ENCODE data around the gene GPA33.

Gene GPA33

GRCh38 chr1:167077128-167077867 is 12.9 kb downstream of the GPA33 start:
- no peak overlapping the region for H3K4me3 ChIP-seq (replicated peaks; ENCODE audit: insufficient read depth, low read length)
- no peak overlapping the region for H3K27ac ChIP-seq (replicated peaks)
- no peaks in the 10 kb centered on the region for H3K27me3 ChIP-seq (ENCODE audit: insufficient read depth, poor library complexity, severe bottlenecking)
- no peak for TF ChIP-seq GABPA (IDR thresholded peaks at IDR 0.05; ENCODE audit: low read depth)
- no peak for TF ChIP-seq POLR2AphosphoS5 (IDR thresholded peaks at IDR 0.05; ENCODE audit: low read depth)
- TF ChIP-seq REST (IDR thresholded peaks at IDR 0.05; ENCODE audit: insufficient replicate concordance, low read depth): no peak
- no peak for DNase-seq (ENCODE audit: low read depth in 1 of 2, low spot score in 1 of 2)

DNA sequence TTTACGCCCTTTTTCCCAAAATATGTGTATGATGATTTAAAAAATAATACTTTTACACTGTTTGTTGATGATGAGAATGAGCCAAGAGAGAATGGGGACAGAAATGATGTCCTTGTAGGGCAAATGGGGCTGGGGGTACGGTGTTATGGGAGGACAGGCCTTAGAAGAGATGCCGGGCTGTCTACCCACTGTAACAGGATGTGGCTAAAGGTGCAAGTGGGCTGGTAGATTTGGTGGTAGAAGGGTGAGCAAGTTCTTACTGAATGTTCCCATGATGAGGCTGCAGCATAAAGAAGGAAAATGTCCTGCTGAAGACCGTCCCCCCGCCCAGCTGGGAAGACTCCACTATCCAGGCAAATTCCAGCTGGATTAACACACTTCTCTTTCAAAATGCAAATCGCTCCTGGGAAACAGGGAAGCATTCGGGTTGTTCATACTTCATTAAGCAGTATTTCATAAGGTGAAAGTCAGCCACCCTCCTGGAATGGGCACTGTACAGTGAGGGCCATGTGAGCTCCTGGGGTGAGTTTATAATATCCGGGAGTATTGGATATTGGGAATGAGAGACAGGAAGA is 14.0 kb downstream of the GPA33 start:
- Histone ChIP-seq H3K4me3 (replicated peaks; ENCODE audit: insufficient read depth, low read length) (no peak overlapping the region), H3K27me3 (ENCODE audit: insufficient read depth, poor library complexity, severe bottlenecking) (no peaks in the 10 kb centered on the region), H3K27ac (replicated peaks) (no peak overlapping the region)
- TF ChIP-seq POLR2AphosphoS5 (IDR thresholded peaks at IDR 0.05; ENCODE audit: low read depth) (no peak), SPI1 (IDR thresholded peaks at IDR 0.05; ENCODE audit: borderline replicate concordance, low read depth) (no peak), GABPA (IDR thresholded peaks at IDR 0.05; ENCODE audit: low read depth) (no peak), REST (IDR thresholded peaks at IDR 0.05; ENCODE audit: insufficient replicate concordance, low read depth) (no peak)
- TF ChIP-seq, protein P1, sequence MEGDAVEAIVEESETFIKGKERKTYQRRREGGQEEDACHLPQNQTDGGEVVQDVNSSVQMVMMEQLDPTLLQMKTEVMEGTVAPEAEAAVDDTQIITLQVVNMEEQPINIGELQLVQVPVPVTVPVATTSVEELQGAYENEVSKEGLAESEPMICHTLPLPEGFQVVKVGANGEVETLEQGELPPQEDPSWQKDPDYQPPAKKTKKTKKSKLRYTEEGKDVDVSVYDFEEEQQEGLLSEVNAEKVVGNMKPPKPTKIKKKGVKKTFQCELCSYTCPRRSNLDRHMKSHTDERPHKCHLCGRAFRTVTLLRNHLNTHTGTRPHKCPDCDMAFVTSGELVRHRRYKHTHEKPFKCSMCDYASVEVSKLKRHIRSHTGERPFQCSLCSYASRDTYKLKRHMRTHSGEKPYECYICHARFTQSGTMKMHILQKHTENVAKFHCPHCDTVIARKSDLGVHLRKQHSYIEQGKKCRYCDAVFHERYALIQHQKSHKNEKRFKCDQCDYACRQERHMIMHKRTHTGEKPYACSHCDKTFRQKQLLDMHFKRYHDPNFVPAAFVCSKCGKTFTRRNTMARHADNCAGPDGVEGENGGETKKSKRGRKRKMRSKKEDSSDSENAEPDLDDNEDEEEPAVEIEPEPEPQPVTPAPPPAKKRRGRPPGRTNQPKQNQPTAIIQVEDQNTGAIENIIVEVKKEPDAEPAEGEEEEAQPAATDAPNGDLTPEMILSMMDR (IDR thresholded peaks at IDR 0.05; ENCODE audit: insufficient read depth, low read length): no peak
- DNase-seq (ENCODE audit: low read depth in 1 of 2, low spot score in 1 of 2): no peak

DNA sequence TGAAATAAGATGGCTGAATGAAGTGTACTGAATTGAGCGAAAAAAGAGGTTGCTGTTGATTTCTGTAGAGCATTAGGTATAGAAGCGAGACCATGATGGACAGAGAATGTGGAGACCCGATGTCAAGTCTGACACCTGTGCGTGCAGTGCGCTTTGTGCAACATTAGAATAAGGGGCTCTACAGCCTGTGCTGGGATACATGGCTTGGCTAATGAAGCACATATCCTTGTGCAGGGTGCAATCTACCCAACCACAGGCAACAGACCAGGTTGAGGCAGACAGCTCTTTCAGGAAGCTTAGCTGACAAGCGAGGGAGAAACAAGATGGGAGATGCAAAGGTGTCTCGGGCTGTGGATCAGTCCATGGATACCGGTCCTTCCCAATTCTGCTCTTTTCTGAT is 18.9 kb downstream of the GPA33 start:
- H3K27ac ChIP-seq (replicated peaks): no peak overlapping the region
- H3K4me3 ChIP-seq (replicated peaks; ENCODE audit: insufficient read depth, low read length): no peak overlapping the region
- no peak for TF ChIP-seq REST (IDR thresholded peaks at IDR 0.05; ENCODE audit: insufficient replicate concordance, low read depth)
- no peak for TF ChIP-seq GABPA (IDR thresholded peaks at IDR 0.05; ENCODE audit: low read depth)
- TF ChIP-seq, protein P1 (IDR thresholded peaks at IDR 0.05; ENCODE audit: insufficient read depth, low read length): no peak
- TF ChIP-seq SPI1 (IDR thresholded peaks at IDR 0.05; ENCODE audit: borderline replicate concordance, low read depth): no peak
- no peak for TF ChIP-seq POLR2AphosphoS5 (IDR thresholded peaks at IDR 0.05; ENCODE audit: low read depth)
- no peaks in the 10 kb centered on the region for H3K27me3 ChIP-seq (ENCODE audit: insufficient read depth, poor library complexity, severe bottlenecking)
- no peak for DNase-seq (ENCODE audit: low read depth in 1 of 2, low spot score in 1 of 2)

Data from HL-60 (cell line).